ENCODE results near the gene LIN28A. TPM values are rescaled to one million over a fixed set of nuclear protein-coding genes. Genes with fewer than 3 reads are reported as not detected.

The LIN28A gene
- total RNA-seq, 1 donor = not detected

- H3K4me3 ChIP-seq (ENCODE audit: low read depth, low read length) = peak overlapping the region; percentile 74
- no peak for DNase-seq (ENCODE audit: low read depth)
- TF ChIP-seq CTCF (IDR thresholded peaks at IDR 0.05; ENCODE audit: insufficient read depth, low read depth, low read length) = no peak
These were observed 60.4 kb downstream of the LIN28A start for GRCh38 chr1:26470878-26471497.

GRCh38 chr1:26471498-26472319 is 61.1 kb downstream of the LIN28A start:
- peak overlapping the region; percentile 74 for H3K4me3 ChIP-seq (ENCODE audit: low read depth, low read length)
- TF ChIP-seq CTCF (IDR thresholded peaks at IDR 0.05; ENCODE audit: insufficient read depth, low read depth, low read length) = no peak
- peak; percentile 75 for DNase-seq (ENCODE audit: low read depth)

- no peak for TF ChIP-seq CTCF (IDR thresholded peaks at IDR 0.05; ENCODE audit: insufficient read depth, low read depth, low read length)
- peak; percentile 82 for DNase-seq (ENCODE audit: low read depth)
- H3K4me3 ChIP-seq (ENCODE audit: low read depth, low read length) = peak within 1 kb of the TSS; percentile 74
These were observed 61.8 kb downstream of the LIN28A start, which contains the start of gene HMGN2 for GRCh38 chr1:26472320-26472900. Gene HMGN2, plus strand, starts transcription at chr1:26472440. Its CDS starts 173 bp downstream, at chr1:26472613.

GRCh38 chr1:26472901-26473845 is 62.6 kb downstream of the LIN28A start:
- TF ChIP-seq CTCF (IDR thresholded peaks at IDR 0.05; ENCODE audit: insufficient read depth, low read depth, low read length) = no peak
- peak overlapping the region; percentile 74 for H3K4me3 ChIP-seq (ENCODE audit: low read depth, low read length)
- peak; percentile 96 for DNase-seq (ENCODE audit: low read depth)

GRCh38 chr1:26474818-26475217 is 64.2 kb downstream of the LIN28A start:
- DNase-seq (ENCODE audit: low read depth) = no peak
- H3K4me3 ChIP-seq (ENCODE audit: low read depth, low read length) = no peak overlapping the region
- no peak for TF ChIP-seq CTCF (IDR thresholded peaks at IDR 0.05; ENCODE audit: insufficient read depth, low read depth, low read length)

- no peak for DNase-seq (ENCODE audit: low read depth)
- no peak overlapping the region for H3K4me3 ChIP-seq (ENCODE audit: low read depth, low read length)
- TF ChIP-seq CTCF (IDR thresholded peaks at IDR 0.05; ENCODE audit: insufficient read depth, low read depth, low read length) = no peak
These were observed 65.4 kb downstream of the LIN28A start for GRCh38 chr1:26475989-26476388.

Data from fibroblast of villous mesenchyme (primary cell).